WTC11 (cell line): Measurements from ENCODE around the gene CNPY4. TPM values are rescaled to one million over a fixed set of nuclear protein-coding genes. Genes with fewer than 3 reads are reported as not detected.

Experiments
- ATAC-seq: fragments of 200-7000 bp; cut with Tn5 transposase; 2 replicates; pipeline ENCODE4 v1.10.0; 2021; ENCODE audit warnings: mild to moderate bottlenecking, moderate library complexity
- CTCF ChIA-PET: fragments of 300-600 bp; sonication (Branson Sonifier 250); formaldehyde crosslinking; loops from one replicate; lab custom pipeline; 2021; ENCODE audit warnings: antibody characterized with exemption; lab: Charles Lee
- POLR2A ChIA-PET: fragments of 350-600 bp; sonication (Branson Sonifier 250); formaldehyde crosslinking; loops from one replicate; lab custom pipeline; 2021; ENCODE audit warnings: antibody characterized with exemption; lab: Charles Lee
- DNase-seq: peaks from one replicate; pipeline ENCODE4 v3.0.0; 2021; ENCODE audit warnings: low spot score
- H3K27ac Mint-ChIP-seq: 2 replicates; pipeline ENCODE4 v1.8.0; 2021; ENCODE audit warnings: mixed read lengths
- H3K27me3 Mint-ChIP-seq: 2 replicates; pipeline ENCODE4 v1.8.0; 2021; ENCODE audit warnings: low read depth, mild to moderate bottlenecking, moderate library complexity, mixed read lengths
- H3K36me3 Mint-ChIP-seq: 2 replicates; pipeline ENCODE4 v1.8.0; 2021; ENCODE audit warnings: mixed read lengths
- H3K4me1 Mint-ChIP-seq: 2 replicates; pipeline ENCODE4 v1.8.0; 2022; ENCODE audit warnings: mixed read lengths
- H3K4me3 Mint-ChIP-seq: 2 replicates; pipeline ENCODE4 v1.8.0; 2021; ENCODE audit warnings: mild to moderate bottlenecking, moderate library complexity, mixed read lengths
- H3K9me3 Mint-ChIP-seq: 2 replicates; pipeline ENCODE4 v1.8.0; 2021; ENCODE audit warnings: mixed read lengths
- CBFB ChIP-seq: sonication (generic); formaldehyde crosslinking; IDR thresholded peaks from 2 replicates; pipeline ENCODE4 v1.8.1; 2022; ENCODE audit warnings: mild to moderate bottlenecking, low read depth, missing genetic modification reagents
- CREM ChIP-seq: sonication (generic); formaldehyde crosslinking; IDR thresholded peaks from 2 replicates; pipeline ENCODE4 v1.8.1; 2022; ENCODE audit warnings: mild to moderate bottlenecking, missing genetic modification reagents, moderate library complexity
- E2F1 ChIP-seq: sonication (generic); formaldehyde crosslinking; IDR thresholded peaks from 2 replicates; pipeline ENCODE4 v1.8.0; 2022; ENCODE audit warnings: mild to moderate bottlenecking, missing genetic modification reagents
- E2F4 ChIP-seq: sonication (generic); formaldehyde crosslinking; IDR thresholded peaks from 2 replicates; pipeline ENCODE4 v1.8.1; 2022; ENCODE audit warnings: low read depth, mild to moderate bottlenecking, moderate library complexity, missing genetic modification reagents, borderline replicate concordance
- E2F5 ChIP-seq: sonication (generic); formaldehyde crosslinking; IDR thresholded peaks from 2 replicates; pipeline ENCODE4 v1.8.1; 2022; ENCODE audit warnings: mild to moderate bottlenecking, moderate library complexity, missing genetic modification reagents
- FOXP1 ChIP-seq: sonication (generic); formaldehyde crosslinking; IDR thresholded peaks from 2 replicates; pipeline ENCODE4 v1.8.0; 2022; ENCODE audit warnings: missing genetic modification reagents, mild to moderate bottlenecking, moderate library complexity, borderline replicate concordance
- FOXP4 ChIP-seq: sonication (generic); formaldehyde crosslinking; IDR thresholded peaks from 2 replicates; pipeline ENCODE4 v1.8.0; 2022; ENCODE audit warnings: mild to moderate bottlenecking, missing genetic modification reagents
- GABPB1 ChIP-seq: sonication (generic); formaldehyde crosslinking; IDR thresholded peaks from 2 replicates; pipeline ENCODE4 v1.8.1; 2023; ENCODE audit warnings: mild to moderate bottlenecking, missing genetic modification reagents
- GRHL2 ChIP-seq: fragments of 250-450 bp; sonication (Bioruptor Pico); IDR thresholded peaks from 2 replicates; pipeline ENCODE4 v1.8.0; 2022; ENCODE audit warnings: mild to moderate bottlenecking, moderate library complexity; ENCODE audit not compliant: insufficient replicate concordance, severe bottlenecking
- HMGA2 ChIP-seq: fragments of 250-450 bp; sonication (Bioruptor Pico); IDR thresholded peaks from 2 replicates; pipeline ENCODE4 v1.4.0; 2021; ENCODE audit warnings: mild to moderate bottlenecking, moderate library complexity
- IRF1 ChIP-seq: sonication (generic); formaldehyde crosslinking; IDR thresholded peaks from 2 replicates; pipeline ENCODE4 v1.8.0; 2023; ENCODE audit warnings: missing genetic modification reagents
- IRF2 ChIP-seq: sonication (generic); formaldehyde crosslinking; IDR thresholded peaks from 2 replicates; pipeline ENCODE4 v1.8.0; 2022; ENCODE audit warnings: low read depth, missing genetic modification reagents, borderline replicate concordance
- MAX ChIP-seq: sonication (generic); formaldehyde crosslinking; IDR thresholded peaks from 2 replicates; pipeline ENCODE4 v1.8.0; 2022; ENCODE audit warnings: mild to moderate bottlenecking, missing genetic modification reagents
- NFYB ChIP-seq: sonication (generic); formaldehyde crosslinking; conservative IDR thresholded peaks from 2 replicates; pipeline ENCODE4 v1.8.0; 2022; ENCODE audit warnings: low read depth, missing genetic modification reagents
- NR1H2 ChIP-seq: sonication (generic); formaldehyde crosslinking; IDR thresholded peaks from 2 replicates; pipeline ENCODE4 v1.9.0; 2021; ENCODE audit warnings: mild to moderate bottlenecking, moderate library complexity, missing genetic modification reagents
- TEAD1 ChIP-seq: sonication (generic); formaldehyde crosslinking; IDR thresholded peaks from 2 replicates; pipeline ENCODE4 v1.8.0; 2022; ENCODE audit warnings: mild to moderate bottlenecking, missing genetic modification reagents
- ZNF121 ChIP-seq: sonication (generic); formaldehyde crosslinking; IDR thresholded peaks from 2 replicates; pipeline ENCODE4 v1.8.0; 2023; ENCODE audit warnings: missing genetic modification reagents
- ZNF138 ChIP-seq: sonication (generic); formaldehyde crosslinking; conservative IDR thresholded peaks from 2 replicates; pipeline ENCODE4 v1.8.1; 2022; ENCODE audit warnings: mild to moderate bottlenecking, moderate library complexity, missing genetic modification reagents
- ZNF232 ChIP-seq: sonication (generic); formaldehyde crosslinking; IDR thresholded peaks from 2 replicates; pipeline ENCODE4 v1.8.0; 2022; ENCODE audit warnings: mild to moderate bottlenecking, missing genetic modification reagents
- ZNF263 ChIP-seq: sonication (generic); formaldehyde crosslinking; IDR thresholded peaks from 2 replicates; pipeline ENCODE4 v1.8.1; 2022; ENCODE audit warnings: low read depth, mild to moderate bottlenecking, moderate library complexity, missing genetic modification reagents
- ZNF396 ChIP-seq: fragments of 250-450 bp; sonication (Bioruptor Pico); IDR thresholded peaks from 2 replicates; pipeline ENCODE4 v1.8.0; 2021; ENCODE audit warnings: mild to moderate bottlenecking, moderate library complexity, borderline replicate concordance
- ZNF425 ChIP-seq: fragments of 250-450 bp; sonication (Bioruptor Pico); conservative IDR thresholded peaks from 2 replicates; pipeline ENCODE4 v1.9.0; 2021; ENCODE audit warnings: mild to moderate bottlenecking
- total RNA-seq: library from RNA; stranded (reverse); gene quantifications from 3 replicates; pipeline ENCODE4 v1.2.3, GENCODE V29; 2021

The CNPY4 gene
- total RNA-seq, 1 experiment from 2014 or later = 15.1 TPM

GRCh38 chr7:100126239-100126930, 7.0 kb downstream of the CNPY4 start (continued):
- TF ChIP-seq ZNF425 (CRISPR knock-in tag) (no peak), HMGA2 (CRISPR knock-in tag) (no peak), ZNF263 (CRISPR knock-in tag) (no peak), ZNF232 (CRISPR knock-in tag) (no peak), NFYB (CRISPR knock-in tag) (0 out of 2 replicates have a peak, but pooled peaks have one; percentile 7), MAX (no peak), IRF2 (no peak), E2F1 (no peak), CREM (CRISPR knock-in tag) (no peak), ZNF138 (CRISPR knock-in tag) (no peak), E2F5 (0 out of 2 replicates have a peak, but pooled peaks have one; percentile 53), GABPB1 (CRISPR knock-in tag) (no peak), GRHL2 (CRISPR knock-in tag) (no peak), CBFB (CRISPR knock-in tag) (no peak), ZNF121 (CRISPR knock-in tag) (peak; percentile 54; the same call in 1 of the 2 replicates)

- Mint-ChIP-seq H3K4me3 (peak within 1 kb of the TSS; percentile 99), H3K9me3 (no peaks in the 10 kb centered on the region), H3K36me3 (peaks cover 2% of the 10 kb centered on the region; the same call in 1 of the 2 replicates), H3K27ac (peak within 1 kb of the TSS; percentile 99), H3K4me1 (peaks cover 15% of the 10 kb centered on the region), H3K27me3 (peaks cover 15% of the 10 kb centered on the region)
- POLR2A ChIA-PET = interaction anchor here (0.6 to 2.3 kb wide), 5 partner anchors 22 to 529 kb away, joined by 3 to 21 read pairs (median 3); partner anchors contain the start of genes AP4M1, LAMTOR4, MCM7 and TMEM225B
- ATAC-seq (peak; percentile 62), DNase-seq (peak; percentile 86)
- CTCF ChIA-PET = interaction anchor here (0.6 to 2.1 kb wide), 6 partner anchors 14 to 701 kb away, joined by 3 to 5 read pairs (median 3); partner anchors contain the start of gene AP4M1
- TF ChIP-seq CBFB (CRISPR knock-in tag) (no peak), ZNF138 (CRISPR knock-in tag) (no peak), CREM (CRISPR knock-in tag) (peak; percentile 61; the same call in 1 of the 2 replicates), NR1H2 (CRISPR knock-in tag) (no peak), IRF1 (CRISPR knock-in tag) (0 out of 2 replicates have a peak, but pooled peaks have one; percentile 2), E2F4 (CRISPR knock-in tag) (no peak), FOXP4 (CRISPR knock-in tag) (peak; percentile 28; the same call in 1 of the 2 replicates), ZNF396 (CRISPR knock-in tag) (no peak), FOXP1 (CRISPR knock-in tag) (no peak; the same call in 1 of the 2 replicates), NFYB (CRISPR knock-in tag) (0 out of 2 replicates have a peak, but pooled peaks have one; percentile 12), TEAD1 (CRISPR knock-in tag) (peak; percentile 69)
These were observed 7.8 kb downstream of the CNPY4 start, which contains the start of gene MBLAC1 for GRCh38 chr7:100126931-100127865. Gene MBLAC1 (plus strand): TSS chr7:100126967. CDS start chr7:100127396, 429 bp downstream.
